Stimulated activated CD8-positive, alpha-beta memory T cell treated with anti-CD3 and anti-CD28 coated beads, Interleukin-4, amount 100 ng/mL, for 1 hour (primary cell): ENCODE data around the gene TTC28.
A peak's percentile ranks its signal among the peaks of the same experiment; 100 is the strongest.

Experiments used
- DNase-seq, 2 donors: peaks; one replicate each; pipeline ENCODE4 v3.0.0-alpha.2; 2020; ENCODE audit warnings: low read depth in 2 of 2, low spot score in 1 of 2

TTC28 gene

GRCh38 chr22:28442711-28443525, 236.7 kb downstream of the TTC28 start:
- no peak for DNase-seq

- DNase-seq = peak in 1 of 2 donors; percentile 19
These were observed 237.4 kb downstream of the TTC28 start for GRCh38 chr22:28442264-28442710.

DNA sequence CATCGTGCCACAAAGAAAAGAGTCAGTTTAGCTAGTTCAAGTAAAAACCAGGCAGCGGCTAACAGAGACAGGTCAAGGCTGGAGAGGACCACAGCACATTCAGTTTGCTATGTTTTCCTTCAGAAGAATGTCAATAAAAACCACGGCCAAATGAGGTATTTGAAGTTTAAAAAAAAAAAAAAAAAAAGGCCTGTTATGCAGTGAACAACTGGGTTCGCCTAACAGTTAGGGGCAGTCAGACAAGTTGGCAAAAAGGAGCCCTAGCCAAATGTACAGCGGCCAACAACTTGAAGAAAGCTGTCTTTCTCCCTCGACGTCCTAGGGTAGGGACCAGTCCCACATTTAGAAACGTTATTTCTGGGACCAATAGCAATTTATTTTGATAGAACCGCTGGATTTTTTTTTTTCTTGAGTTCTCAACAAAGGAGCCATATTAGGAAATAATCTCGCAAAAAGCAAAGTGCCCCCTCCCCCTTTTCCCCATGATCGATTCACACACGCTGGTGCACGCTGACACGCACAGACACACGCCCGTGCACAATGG, 237.8 kb downstream of the TTC28 start:
- DNase-seq = no peak

- no peak for DNase-seq
These were observed 238.8 kb downstream of the TTC28 start for GRCh38 chr22:28440592-28441390.

DNA sequence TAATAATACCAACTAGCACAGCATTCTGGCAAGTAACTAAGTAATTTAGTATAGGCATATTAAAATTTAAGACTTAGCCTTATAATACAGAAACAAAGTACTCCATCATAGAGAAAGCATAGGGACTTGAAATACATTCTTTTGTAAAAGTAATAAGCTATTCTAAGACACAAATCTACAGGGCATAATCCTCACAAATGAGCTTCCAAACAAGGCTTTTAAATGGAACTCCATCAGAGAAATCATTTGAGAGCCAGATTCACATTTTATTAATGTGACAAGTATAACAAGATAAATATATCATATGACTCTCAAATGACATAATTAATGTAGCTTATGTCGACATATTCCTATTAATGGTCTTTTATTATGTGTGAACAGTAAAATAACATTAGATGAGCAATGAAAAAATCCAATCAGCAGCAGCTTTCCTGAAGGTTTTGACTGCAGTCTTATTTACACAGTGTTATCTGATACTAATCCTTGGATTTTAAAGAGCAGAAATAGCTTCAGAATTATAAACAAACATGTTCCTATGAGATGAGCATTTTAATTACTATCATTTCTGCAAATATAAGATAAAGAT, 241.4 kb downstream of the TTC28 start:
- DNase-seq = no peak

- no peak for DNase-seq
These were observed 243.7 kb downstream of the TTC28 start for GRCh38 chr22:28435982-28436381.

GRCh38 chr22:28435140-28435768, 244.4 kb downstream of the TTC28 start:
- no peak for DNase-seq

- DNase-seq = no peak
These were observed 249.1 kb downstream of the TTC28 start for GRCh38 chr22:28430466-28431025.

- no peak for DNase-seq
These were observed 249.9 kb downstream of the TTC28 start for GRCh38 chr22:28429711-28430110.

- no peak for DNase-seq
These were observed 251.4 kb downstream of the TTC28 start for GRCh38 chr22:28428271-28428670.

GRCh38 chr22:28426346-28427132, 253.1 kb downstream of the TTC28 start:
- DNase-seq = no peak

GRCh38 chr22:28425211-28425610, 254.4 kb downstream of the TTC28 start:
- no peak for DNase-seq

DNA sequence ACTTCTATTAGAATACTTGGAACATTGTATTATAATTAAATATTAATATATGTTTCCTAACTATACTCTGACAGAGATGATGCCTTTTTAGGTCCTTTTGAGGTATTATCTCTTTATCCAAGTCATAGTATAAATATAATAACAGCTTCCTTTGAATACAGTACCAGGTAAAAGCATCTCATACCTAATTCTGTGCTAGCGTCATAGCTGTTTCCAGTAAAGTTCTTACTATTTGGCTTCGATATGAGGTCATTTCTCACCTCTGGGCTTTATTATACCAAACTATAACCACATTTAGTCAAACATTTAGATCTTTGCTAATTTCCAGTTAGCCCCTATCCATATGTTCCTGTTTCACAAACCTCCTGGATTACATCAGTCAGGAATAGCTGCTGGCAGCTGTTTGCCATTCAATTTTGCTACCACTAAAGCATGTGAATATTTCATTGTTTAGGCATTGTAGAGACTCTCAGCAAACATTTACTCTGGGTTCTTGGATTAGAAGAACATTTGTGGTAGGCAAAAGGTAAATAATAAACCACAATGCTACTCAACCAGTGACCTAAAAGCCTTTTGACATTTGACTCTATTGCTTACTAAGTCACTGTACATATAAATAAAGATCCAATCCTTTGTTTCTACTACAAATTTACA, 255.1 kb downstream of the TTC28 start:
- DNase-seq = no peak

GRCh38 chr22:28419919-28420318, 259.7 kb downstream of the TTC28 start:
- no peak for DNase-seq

GRCh38 chr22:28418008-28418407, 261.6 kb downstream of the TTC28 start:
- no peak for DNase-seq

DNA sequence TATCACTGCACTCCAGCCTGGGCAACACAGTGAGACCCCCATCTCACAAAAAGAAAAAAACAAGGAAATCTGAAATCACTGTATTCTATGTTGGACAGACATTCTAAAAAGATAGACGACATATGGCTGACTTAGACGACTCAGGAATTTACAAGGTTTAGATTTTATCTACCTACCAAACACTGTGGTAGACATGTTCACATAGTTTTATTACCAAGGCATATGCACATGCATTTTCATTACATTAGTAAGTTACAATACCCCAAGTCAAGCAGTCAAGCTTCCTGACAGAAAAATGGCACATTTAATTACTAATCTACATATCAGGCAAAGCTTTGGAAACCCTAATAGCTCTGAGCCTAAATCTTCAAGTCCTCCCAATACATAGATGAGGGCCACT, 262.2 kb downstream of the TTC28 start:
- no peak for DNase-seq

- DNase-seq = no peak
These were observed 264.7 kb downstream of the TTC28 start for GRCh38 chr22:28414913-28415312.

DNA sequence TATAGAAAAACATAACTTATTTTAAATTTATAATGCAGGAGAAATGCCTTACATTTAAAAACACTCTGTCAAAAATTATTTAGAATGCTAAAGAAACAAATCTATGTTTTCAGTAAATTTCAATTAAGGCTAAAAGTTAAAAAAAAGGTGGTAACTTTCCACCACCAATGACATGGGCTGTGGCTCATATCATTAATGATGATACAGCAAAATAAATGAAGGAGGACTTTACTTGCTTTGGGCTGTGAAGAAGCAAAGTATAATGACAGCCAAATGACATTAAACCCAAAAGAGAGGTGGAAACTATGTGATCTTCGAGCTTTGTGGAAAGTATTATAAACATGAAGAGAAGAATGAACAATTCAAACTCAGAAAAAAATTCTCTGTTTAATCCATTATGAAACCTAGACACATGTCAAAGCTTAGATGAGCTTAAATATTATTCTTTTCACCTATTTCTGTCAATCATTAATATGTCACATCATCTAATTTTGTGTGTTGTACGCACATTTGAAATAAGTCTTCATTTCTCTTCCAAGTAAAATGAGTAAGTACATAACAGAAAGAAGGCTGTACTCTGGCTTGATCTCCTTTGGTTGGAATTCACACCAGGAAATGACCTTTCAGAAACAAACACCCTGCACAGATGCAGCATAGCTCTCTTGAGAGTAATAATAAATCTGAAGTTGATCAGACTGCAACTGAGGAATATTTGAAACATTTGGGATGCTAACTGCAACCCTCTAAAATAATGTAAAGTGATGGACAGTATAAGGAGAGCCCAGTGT, 265.8 kb downstream of the TTC28 start:
- DNase-seq = no peak

GRCh38 chr22:28412109-28412508, 267.5 kb downstream of the TTC28 start:
- no peak for DNase-seq
